Stimulated activated CD8-positive, alpha-beta memory T cell treated with anti-CD3 and anti-CD28 coated beads, Interleukin-2, amount 100 ng/mL, for 48 hours (primary cell): ENCODE data around the gene TELO2.
"Not testable (repeated sequence)": the region's sequence is repeated elsewhere in the genome, so short reads cannot be mapped to it uniquely, and the experiment has no call there.

Experiments used
- DNase-seq, 2 donors: peaks; one replicate each; pipeline ENCODE4 v3.0.0-alpha.2; 2020; ENCODE audit warnings: low read depth in 2 of 2

TELO2 gene

GRCh38 chr16:1475552-1476114 lies 17.5 kb upstream of the TELO2 start:
- DNase-seq: no peak

GRCh38 chr16:1477033-1477432 lies 16.1 kb upstream of the TELO2 start:
- DNase-seq: no peak

- not testable (repeated sequence) for DNase-seq
Measured at GRCh38 chr16:1478937-1479336, 14.2 kb upstream of the TELO2 start.

- no peak for DNase-seq
Measured at GRCh38 chr16:1481906-1482835, 11.0 kb upstream of the TELO2 start.

- DNase-seq: no peak
Measured at GRCh38 chr16:1485847-1486496, 7.2 kb upstream of the TELO2 start.

GRCh38 chr16:1486551-1487390 lies 6.4 kb upstream of the TELO2 start:
- no peak for DNase-seq

GRCh38 chr16:1487395-1488053 lies 5.6 kb upstream of the TELO2 start:
- DNase-seq: no peak

- no peak for DNase-seq
Measured at GRCh38 chr16:1488054-1488601, 5.0 kb upstream of the TELO2 start.

GRCh38 chr16:1488619-1489018 lies 4.5 kb upstream of the TELO2 start, which contains the start of gene PTX4:
Gene PTX4 (minus strand): TSS chr16:1488944. CDS start chr16:1488909, 35 bp downstream.
- no peak for DNase-seq

- DNase-seq: no peak
Measured at GRCh38 chr16:1489077-1489476, 4.1 kb upstream of the TELO2 start.

- no peak for DNase-seq
Measured at GRCh38 chr16:1491327-1491726, 1.8 kb upstream of the TELO2 start.

- DNase-seq: no peak
Measured at GRCh38 chr16:1492082-1492922, 858 bp upstream of the TELO2 start.

GRCh38 chr16:1493746-1494094 lies 560 bp downstream of the TELO2 start:
- DNase-seq: no peak

GRCh38 chr16:1494129-1494640 lies 1.0 kb downstream of the TELO2 start:
- DNase-seq: no peak

- DNase-seq: no peak
Measured at GRCh38 chr16:1494711-1495110, 1.6 kb downstream of the TELO2 start.

GRCh38 chr16:1495211-1495888 lies 2.2 kb downstream of the TELO2 start:
- DNase-seq: no peak

- no peak for DNase-seq
Measured at GRCh38 chr16:1495889-1496262, 2.7 kb downstream of the TELO2 start.

GRCh38 chr16:1496464-1496863 lies 3.3 kb downstream of the TELO2 start:
- no peak for DNase-seq

- no peak for DNase-seq
Measured at GRCh38 chr16:1497014-1497598, 3.9 kb downstream of the TELO2 start.
